Right lobe of liver (tissue), 4 donors: ENCODE measurements around the gene DLL4.

ENCODE experiments used
- POLR2A ChIP-seq: fragments of 450-650 bp; IDR thresholded peaks from one replicate; pipeline ENCODE4 v1.6.1; 2017; ENCODE audit warnings: antibody characterized with exemption, mild to moderate bottlenecking
- TF ChIP-seq, protein P1 (sequence below), 4 donors: fragments of 200-600 bp in 3 of 4; fragments of 450-650 bp in 1 of 4; IDR thresholded peaks; one replicate each; pipeline versions ENCODE4 v1.5.1 to v1.8.0; 2016 to 2022; ENCODE audit warnings: antibody characterized with exemption in 4 of 4, mild to moderate bottlenecking in 2 of 4
- donor health status: DM: no; HTN: no; CAD: no.
- donor health status: DM: no; HTN: no; CAD: no.
- donor health status: DM: no; HTN: yes; CAD: no.

DNA sequence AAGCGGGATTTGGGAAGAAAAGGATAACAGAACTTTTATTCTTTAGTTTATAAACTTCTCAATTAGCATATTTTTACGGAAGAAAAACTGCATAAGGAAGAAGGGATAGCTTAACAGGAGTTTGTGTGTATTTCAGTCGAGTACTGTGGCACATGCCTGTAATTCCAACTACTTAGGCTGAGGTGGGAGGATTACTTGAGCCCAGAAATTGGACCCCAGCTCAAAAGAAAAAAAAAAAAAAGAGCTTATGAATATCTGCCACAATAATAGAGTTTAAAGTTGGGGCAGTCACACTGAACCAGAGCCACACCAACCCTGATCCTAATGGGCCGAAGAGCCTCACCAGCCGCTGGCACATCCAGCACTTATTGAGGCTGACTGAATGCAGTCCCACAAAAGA, 55.3 kb downstream of the DLL4 start:
- TF ChIP-seq, protein P1, sequence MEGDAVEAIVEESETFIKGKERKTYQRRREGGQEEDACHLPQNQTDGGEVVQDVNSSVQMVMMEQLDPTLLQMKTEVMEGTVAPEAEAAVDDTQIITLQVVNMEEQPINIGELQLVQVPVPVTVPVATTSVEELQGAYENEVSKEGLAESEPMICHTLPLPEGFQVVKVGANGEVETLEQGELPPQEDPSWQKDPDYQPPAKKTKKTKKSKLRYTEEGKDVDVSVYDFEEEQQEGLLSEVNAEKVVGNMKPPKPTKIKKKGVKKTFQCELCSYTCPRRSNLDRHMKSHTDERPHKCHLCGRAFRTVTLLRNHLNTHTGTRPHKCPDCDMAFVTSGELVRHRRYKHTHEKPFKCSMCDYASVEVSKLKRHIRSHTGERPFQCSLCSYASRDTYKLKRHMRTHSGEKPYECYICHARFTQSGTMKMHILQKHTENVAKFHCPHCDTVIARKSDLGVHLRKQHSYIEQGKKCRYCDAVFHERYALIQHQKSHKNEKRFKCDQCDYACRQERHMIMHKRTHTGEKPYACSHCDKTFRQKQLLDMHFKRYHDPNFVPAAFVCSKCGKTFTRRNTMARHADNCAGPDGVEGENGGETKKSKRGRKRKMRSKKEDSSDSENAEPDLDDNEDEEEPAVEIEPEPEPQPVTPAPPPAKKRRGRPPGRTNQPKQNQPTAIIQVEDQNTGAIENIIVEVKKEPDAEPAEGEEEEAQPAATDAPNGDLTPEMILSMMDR (IDR thresholded peaks at IDR 0.05), result no peak
- no peak for TF ChIP-seq POLR2A
